HG03442 (cell line): ENCODE measurements around the gene ABCA1.
"Not testable (repeated sequence)": the region's sequence is repeated elsewhere in the genome, so short reads cannot be mapped to it uniquely, and the experiment has no call there.

Source experiments
- ATAC-seq: cut with Tn5 transposase; IDR thresholded peaks from one replicate; pipeline ENCODE4 v1.9.1; 2021; ENCODE audit warnings: mild to moderate bottlenecking, moderate library complexity; ENCODE audit not compliant: unreplicated experiment

ABCA1 gene

GRCh38 chr9:104905931-104906330 lies 22.0 kb downstream of the ABCA1 start:
- no peak for ATAC-seq

- no peak for ATAC-seq
Observed at GRCh38 chr9:104905153-104905901, 22.6 kb downstream of the ABCA1 start.

DNA sequence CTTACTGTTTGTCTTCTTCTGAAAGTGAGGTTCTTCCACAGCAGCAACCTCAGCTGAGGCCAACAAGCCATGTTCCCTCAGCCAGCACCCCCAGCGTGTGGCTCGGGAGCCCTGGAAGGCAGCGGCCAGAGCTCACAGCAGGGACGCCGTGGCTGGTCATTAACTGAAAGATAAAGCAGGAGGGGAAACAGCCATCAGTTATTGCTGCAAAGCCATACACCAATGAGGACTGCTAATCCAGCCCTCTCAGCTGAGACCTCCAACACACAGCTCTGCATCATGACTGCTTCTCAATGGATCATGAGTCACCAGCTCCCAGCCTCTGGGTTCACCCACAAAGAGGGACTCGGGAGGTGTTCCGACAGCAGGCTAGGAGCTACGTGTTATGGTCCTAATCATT lies 24.3 kb downstream of the ABCA1 start:
- ATAC-seq = no peak

DNA sequence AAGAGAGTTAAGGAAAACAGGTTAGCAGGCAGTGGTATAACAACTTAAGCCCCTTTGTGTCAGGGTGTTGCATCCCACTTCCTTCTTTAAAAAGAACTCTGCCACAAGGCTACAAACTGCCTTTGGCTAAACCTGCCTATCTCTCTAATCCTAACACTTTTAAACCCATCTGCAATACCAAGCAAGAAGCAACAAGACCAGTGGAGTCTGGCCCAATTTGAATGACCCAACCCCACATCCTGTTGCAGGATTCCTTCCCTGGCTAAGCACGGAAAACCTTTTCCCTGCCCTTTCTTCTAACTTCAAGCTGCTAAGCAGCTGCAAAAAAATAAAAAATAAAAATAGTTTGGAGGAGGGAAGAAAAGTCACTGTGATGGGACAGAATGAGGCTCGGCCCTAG lies 27.1 kb downstream of the ABCA1 start:
- no peak for ATAC-seq

GRCh38 chr9:104900324-104900723 lies 27.6 kb downstream of the ABCA1 start:
- no peak for ATAC-seq

DNA sequence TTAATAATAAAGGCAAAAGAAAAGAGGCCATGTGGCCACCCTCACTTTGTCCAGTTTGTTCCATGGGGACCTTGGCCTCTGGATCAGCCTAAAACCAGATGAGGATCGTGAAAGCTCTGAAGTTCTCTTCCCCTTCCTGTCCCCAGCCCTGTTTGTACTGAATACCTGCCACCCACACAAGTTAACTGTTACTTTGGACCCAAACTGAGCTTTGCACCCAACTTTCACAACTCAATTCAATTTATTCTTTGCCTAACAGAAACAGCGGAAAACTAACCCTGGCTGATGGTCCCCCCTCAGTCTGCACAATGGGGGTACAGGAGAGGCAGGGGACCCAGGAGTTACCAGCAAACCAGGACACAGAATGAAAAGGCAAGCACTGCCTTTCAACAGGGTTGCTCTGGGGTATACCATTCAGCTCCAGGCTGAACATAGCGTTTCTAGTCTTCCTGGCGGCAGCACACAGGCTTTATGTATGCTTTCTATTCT lies 28.2 kb downstream of the ABCA1 start:
- no peak for ATAC-seq

DNA sequence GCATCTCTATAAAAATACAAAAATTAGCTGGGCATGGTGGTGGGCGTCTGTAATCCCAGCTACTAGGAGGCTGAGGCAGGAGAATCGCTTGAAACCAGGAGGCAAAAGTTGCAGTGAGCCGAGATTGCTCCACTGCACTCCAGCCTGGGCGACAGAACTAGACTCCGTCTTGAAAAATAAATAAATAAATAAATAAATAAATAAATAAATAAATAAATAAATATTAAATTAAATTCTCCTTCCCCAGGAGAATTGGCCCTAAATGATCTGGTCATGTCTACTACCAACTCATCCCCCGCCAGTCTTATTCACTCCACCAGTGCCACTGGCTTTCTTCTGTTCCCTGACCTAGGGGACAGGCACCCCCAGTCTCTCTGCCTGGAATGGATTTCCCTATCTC lies 29.6 kb downstream of the ABCA1 start:
- ATAC-seq = not testable (repeated sequence)

DNA sequence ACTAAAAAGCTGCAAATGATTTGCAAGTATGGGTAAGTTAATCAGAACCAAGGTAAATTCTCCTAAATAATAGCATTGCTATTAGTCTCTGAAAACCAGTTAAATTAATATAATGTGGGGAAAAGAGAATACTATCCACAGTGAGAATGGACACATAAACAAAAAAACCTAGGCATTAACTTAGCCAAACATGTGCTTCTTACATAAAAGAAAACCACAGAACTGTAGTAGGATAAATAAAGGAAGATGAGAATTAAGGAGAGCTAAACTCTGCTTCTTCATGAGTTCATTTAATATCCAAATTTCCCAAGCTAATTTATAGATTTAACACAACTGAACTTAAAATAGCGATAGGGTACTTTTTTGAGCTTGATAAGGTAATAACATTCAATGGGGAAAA lies 31.8 kb downstream of the ABCA1 start:
- no peak for ATAC-seq

DNA sequence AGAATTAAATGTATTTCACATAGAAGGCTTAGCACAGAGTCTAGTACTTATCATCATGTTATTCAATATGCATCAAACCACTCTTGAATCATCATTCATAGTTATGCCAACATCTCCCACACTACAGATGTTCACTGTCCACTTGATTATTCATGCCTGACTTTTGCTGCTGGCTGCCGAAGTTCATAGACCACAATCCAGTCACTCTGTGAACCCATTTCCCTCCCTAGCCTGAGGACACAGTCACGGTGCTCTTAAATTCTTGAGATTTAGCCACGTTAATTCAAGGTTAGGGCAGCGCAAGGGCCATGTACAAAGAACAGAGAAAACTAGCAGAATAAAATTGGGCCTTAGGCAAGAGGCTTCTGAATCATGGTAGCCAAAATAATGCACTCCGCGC lies 32.4 kb downstream of the ABCA1 start:
- ATAC-seq = no peak

GRCh38 chr9:104892701-104893100 lies 35.3 kb downstream of the ABCA1 start:
- no peak for ATAC-seq

DNA sequence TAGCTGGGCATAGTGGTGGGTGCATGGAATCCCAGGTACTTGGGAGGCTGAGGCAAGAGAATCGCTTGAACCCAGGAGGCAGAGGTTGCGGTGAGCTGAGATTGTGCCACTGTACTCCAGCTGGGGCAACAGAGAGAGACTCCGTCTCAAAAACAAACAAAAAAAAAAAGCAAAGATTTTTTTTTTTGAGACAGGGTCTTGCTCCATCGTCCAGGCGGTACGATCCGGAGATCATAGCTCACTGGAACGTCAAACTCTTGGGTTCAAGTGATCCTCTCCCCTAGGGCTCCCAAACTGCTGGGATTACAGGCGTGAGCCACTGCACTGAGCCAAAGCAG lies 37.6 kb downstream of the ABCA1 start:
- ATAC-seq = no peak

GRCh38 chr9:104885818-104886709 lies 41.9 kb downstream of the ABCA1 start:
- no peak for ATAC-seq

DNA sequence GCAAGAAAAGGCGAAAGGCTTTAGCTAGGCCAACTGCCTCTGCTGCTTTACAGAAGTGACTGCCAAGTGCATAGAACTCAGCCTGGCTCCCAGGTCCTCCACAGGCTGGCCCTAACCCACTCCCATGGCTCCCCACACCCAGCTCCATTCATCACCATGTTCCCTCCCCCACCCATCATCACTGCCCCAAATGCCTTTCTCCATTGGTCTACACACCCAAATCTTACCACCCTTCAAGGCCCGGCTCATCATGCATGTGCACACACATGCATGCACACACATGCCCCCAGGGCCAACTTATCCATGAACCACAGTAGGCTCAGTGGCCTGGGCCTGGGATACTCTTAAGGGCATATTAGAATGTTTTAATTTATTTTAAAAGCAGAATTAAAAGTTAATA lies 44.8 kb downstream of the ABCA1 start:
- no peak for ATAC-seq

GRCh38 chr9:104882566-104882965 lies 45.4 kb downstream of the ABCA1 start:
- no peak for ATAC-seq

- ATAC-seq = no peak
Observed at GRCh38 chr9:104882086-104882485, 45.9 kb downstream of the ABCA1 start.

DNA sequence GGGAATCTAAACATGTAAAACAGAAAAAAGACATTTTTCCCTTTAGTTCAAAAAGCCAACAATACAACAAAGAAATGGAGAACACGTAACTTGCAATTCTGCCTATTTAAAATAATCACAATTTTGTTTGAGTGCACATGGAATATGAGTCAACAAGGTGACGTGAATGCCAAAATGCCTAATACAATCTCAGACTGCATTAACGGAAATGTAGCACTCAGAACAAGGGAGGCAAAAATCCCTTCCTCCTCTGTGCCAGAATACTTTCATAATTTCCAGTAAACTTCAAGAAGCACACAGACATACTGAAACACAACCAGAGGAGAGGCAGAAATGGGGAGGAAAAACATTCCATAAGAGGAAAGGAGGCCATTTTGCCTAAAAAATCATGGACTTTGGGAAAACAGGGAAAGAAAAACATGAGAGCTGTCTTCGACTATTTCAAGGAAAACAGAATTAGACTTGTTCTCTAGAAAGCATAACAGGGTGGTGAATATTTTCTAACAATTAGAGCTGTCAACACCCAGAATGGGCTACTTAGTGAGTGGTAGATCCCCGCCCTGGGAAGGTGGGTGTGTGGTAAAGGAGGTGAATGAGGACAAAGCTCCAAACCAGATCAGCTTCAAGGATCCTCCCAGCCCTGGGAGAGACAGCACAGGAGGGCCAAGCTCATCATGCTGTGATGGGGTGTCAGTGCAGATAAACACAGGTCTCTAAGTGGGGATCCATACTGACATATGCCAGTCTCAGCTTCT lies 48.2 kb downstream of the ABCA1 start:
- ATAC-seq = no peak

- ATAC-seq = no peak
Observed at GRCh38 chr9:104876587-104876986, 51.4 kb downstream of the ABCA1 start.

GRCh38 chr9:104875897-104876296 lies 52.1 kb downstream of the ABCA1 start:
- no peak for ATAC-seq

- no peak for ATAC-seq
Observed at GRCh38 chr9:104875320-104875719, 52.6 kb downstream of the ABCA1 start.

DNA sequence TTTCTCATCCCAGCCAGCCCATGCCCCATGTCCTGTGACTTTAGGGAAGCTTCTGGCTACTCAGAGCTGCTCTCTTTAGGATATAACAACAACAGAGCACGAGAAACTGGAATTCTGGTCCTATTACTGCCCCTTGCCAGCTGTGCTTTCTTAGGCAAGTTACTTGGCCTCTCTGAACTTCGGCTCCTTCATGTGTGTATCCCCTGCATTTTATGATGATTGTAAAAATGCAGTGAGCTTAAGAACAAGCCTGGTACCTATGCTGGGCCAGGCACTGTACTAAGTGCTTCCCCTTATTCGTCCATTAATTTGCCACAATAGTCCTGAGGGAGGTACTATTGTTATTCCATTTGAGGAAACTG lies 54.5 kb downstream of the ABCA1 start:
- ATAC-seq = no peak

- no peak for ATAC-seq
Observed at GRCh38 chr9:104872656-104873488, 55.1 kb downstream of the ABCA1 start.
